RKO (cell line): Measurements from ENCODE around the gene POLA1.

Source experiments
- DNase-seq: peaks from one replicate; pipeline ENCODE4 v3.0.0-alpha.2; 2016; ENCODE audit warnings: low spot score

The POLA1 gene

DNA sequence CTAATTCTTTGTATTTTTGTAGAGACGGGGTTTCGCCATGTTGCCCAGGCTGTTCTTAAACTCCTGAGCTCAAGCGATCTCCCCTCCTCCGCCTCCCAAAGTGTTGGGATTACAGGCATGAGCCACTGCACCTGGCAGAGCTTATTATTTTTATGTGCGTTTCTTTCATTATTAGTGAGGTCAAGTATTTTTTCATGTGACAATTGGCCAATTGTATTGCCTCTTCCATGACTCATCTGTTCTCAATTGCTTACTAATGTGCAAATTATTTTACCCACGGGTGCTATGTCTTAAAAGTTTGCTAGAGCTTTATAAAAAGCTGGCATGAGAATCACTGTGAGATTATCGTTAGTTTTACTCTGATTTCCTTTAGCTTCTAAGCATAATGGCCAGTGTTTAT is 335.0 kb downstream of the POLA1 start:
- DNase-seq = peak; percentile 41

DNA sequence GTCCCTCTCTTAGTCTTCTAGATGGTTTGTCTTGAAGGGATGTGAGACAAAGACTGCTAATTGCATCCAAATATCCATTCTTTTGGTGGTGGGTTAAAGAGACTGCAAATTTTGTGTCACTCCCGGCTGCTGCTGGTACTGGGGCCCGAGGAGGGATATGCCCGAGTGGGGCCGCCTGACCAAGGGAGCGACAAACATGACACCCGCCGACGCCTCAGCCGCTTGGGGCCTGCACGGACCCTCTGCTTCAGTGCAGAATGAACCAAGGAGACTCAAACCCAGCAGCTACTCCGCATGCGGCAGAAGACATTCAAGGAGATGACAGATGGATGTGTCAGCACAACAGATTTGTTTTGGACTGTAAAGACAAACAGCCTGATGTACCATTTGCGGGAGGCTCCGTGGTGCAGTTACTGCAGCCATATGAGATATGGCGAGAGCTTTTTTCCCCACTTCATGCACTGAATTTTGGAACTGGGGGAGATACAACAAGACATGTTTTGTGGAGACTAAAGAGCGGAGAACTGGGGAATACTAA is 335.6 kb downstream of the POLA1 start:
- DNase-seq = no peak

DNA sequence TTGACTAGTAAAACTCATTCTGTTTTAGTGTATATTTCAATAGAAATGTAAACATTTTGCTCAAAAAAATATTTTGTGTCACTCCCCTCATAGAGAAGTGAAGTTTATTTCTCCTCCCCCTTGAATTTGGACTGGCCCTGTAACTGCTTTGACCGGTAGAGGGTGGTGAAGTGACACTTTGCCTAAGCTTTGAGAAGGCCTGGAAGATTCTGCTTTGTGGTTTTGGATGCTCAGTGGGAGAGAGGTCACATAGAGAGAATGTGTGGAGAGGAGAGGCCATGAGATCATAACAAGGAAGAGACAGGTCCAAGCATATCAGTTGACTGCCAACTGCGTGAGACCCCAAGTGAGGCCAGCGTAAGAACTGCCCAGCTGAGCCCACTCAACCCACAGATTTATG is 341.2 kb downstream of the POLA1 start:
- no peak for DNase-seq

DNA sequence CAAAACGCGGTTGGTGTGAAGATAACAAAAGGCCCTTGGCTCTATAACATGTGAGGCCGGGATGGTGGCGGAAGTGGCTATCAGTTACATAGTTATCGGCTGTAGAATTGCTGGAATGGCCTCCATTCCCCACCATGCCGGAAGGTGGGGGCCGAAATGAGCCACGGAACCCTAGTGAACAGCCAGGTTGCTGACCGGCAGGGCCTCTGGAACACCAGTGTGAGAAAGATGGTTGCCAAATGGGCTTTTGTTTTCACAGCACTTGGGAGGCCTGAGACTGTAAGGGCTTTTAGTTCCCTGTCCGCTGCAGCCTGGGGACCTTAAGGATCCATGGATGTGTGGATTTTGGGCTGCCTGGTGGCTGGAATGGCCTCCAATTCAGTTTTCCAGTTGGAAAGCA is 345.3 kb downstream of the POLA1 start:
- no peak for DNase-seq

DNA sequence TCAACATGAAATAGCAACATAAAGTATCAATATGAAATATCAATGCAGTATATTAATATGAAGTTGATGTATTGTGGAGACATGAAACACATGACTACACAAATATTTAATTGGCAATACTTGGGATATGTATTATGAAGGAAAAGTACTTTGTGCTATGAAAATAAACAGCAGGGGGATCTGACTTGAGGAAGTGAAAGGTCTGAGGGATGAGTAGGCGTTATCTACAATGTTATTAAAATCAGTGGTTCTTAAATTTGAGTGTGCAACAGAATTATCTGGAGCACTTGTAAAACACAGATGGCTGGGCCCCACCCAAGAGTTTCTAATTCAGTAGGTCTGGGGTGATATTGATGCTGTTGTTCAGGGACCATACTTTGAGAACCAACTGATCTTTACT is 349.5 kb downstream of the POLA1 start:
- DNase-seq = no peak
